ENCODE measurements around the gene RAD23A. TPM values are rescaled to one million over a fixed set of nuclear protein-coding genes. Genes with fewer than 3 reads are reported as not detected.

RAD23A gene
- total and polyA plus RNA-seq, 8 donors, result 65.3 to 118 (median 75.6) TPM

DNA sequence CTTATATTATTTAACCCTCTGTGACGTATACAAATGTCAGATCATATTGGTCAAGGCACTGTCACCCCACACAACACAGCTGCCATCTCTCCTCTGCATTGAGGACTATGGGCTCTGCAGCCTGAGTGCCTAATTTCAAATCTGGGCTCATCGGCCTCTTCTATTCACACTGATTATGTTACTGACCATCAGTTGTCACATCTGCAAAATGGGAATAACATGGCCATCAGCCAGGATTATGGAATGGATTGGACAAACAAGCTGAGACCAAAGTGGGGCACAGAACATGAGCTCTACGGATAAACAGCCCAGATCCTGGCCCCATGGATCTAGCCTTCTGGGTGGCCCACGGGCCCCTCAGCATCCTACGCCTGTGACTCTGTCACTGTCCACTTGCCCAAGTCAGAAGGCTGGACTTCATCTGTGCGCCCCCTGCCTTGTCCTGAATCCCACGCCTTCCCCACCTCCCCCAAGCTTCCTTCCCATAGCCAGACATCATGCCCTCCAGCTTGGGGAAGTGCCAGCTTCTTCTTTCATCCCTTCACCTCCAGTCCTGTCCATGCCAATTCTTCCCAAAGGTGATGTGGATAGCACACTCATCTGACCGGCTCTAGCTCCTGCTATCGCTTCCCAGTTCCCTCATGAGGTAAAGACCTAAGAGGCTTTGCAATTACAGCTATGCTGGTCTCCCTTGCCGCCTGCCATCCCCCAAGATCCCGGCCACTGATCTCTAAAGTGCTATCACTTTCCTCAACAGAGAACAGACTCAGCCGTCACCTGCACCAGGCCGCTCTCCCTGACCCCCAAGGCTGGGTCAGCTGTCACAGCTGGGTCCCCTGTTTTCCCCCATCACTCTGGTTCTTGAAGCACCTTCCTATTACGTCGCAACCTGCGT lies 13.0 kb upstream of the RAD23A start:
- TF ChIP-seq, protein P1, sequence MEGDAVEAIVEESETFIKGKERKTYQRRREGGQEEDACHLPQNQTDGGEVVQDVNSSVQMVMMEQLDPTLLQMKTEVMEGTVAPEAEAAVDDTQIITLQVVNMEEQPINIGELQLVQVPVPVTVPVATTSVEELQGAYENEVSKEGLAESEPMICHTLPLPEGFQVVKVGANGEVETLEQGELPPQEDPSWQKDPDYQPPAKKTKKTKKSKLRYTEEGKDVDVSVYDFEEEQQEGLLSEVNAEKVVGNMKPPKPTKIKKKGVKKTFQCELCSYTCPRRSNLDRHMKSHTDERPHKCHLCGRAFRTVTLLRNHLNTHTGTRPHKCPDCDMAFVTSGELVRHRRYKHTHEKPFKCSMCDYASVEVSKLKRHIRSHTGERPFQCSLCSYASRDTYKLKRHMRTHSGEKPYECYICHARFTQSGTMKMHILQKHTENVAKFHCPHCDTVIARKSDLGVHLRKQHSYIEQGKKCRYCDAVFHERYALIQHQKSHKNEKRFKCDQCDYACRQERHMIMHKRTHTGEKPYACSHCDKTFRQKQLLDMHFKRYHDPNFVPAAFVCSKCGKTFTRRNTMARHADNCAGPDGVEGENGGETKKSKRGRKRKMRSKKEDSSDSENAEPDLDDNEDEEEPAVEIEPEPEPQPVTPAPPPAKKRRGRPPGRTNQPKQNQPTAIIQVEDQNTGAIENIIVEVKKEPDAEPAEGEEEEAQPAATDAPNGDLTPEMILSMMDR (IDR thresholded peaks at IDR 0.05), result no peak
- Histone ChIP-seq H3K4me3 (peak overlapping the region; percentile 64 to 92), H3K9me3 (no peaks in the 10 kb centered on the region), H3K27ac (peak overlapping the region in 1 of 2 donors; percentile 83), H3K27me3 (no peaks in the 10 kb centered on the region), H3K36me3 (peaks cover 0 to 33% of the 10 kb centered on the region in 2 donors), H3K4me1 (peaks cover 12 to 40% of the 10 kb centered on the region in 2 donors)
- intact Hi-C loops (cut with DNase I), result no loop called here
- ATAC-seq (peak; percentile 2), DNase-seq (no peak)

DNA sequence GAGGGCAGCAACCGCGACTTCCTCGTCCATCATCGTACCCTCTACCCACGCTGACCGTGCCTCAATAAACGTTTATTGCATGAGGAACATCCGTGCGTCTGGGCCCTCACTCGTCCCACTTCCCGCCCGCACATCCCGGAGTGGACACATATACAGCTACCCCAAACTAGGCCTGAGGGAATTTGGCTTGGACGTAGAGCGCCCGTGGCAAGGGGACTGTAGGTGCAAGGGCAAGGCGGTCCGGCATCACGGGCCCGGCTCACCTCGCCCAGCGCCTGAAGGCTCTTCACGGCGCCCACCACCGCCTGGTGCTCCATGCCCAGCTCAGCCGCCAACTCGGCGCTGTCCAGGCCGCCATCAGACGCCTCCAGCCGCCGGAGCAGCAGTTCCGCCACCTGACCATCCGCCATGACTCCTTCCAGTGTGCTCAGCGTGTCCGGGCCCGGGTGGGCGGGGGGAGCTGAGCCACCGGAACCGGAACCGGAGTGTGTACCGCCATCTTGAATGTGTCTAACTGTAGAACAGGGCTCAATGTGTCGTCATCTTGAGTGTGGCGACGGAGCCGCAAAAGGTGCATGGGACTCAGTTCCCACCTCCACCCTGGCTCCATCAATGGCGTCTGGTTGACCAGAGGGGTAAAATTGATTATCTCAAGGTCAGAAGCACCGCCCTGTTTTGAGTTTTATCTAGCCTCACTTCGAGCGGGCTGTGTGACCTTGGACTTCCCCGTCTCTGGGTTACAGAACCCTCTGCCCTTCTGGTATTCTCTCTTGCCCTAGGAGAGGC lies 12.2 kb upstream of the RAD23A start, which contains the start of gene FARSA:
Gene FARSA (minus strand): TSS at position 425 of the 786 bp plus-strand sequence. CDS start 15 bp downstream, at position 410.
- H3K4me3 ChIP-seq, result peak within 1 kb of the TSS; percentile 64 to 92
- intact Hi-C loops (cut with DNase I), result no loop called here
- no peaks in the 10 kb centered on the region for H3K9me3 ChIP-seq
- H3K27me3 ChIP-seq, result no peaks in the 10 kb centered on the region
- peak; percentile 84 for ATAC-seq
- H3K4me1 ChIP-seq, result peaks cover 14 to 43% of the 10 kb centered on the region in 2 donors
- peak; percentile 85 to 96 (median 94) for DNase-seq
- H3K36me3 ChIP-seq, result peaks cover 0 to 24% of the 10 kb centered on the region in 2 donors
- TF ChIP-seq, protein P1 (IDR thresholded peaks at IDR 0.05), result no peak
- H3K27ac ChIP-seq, result peak within 1 kb of the TSS; percentile 65 to 83

DNA sequence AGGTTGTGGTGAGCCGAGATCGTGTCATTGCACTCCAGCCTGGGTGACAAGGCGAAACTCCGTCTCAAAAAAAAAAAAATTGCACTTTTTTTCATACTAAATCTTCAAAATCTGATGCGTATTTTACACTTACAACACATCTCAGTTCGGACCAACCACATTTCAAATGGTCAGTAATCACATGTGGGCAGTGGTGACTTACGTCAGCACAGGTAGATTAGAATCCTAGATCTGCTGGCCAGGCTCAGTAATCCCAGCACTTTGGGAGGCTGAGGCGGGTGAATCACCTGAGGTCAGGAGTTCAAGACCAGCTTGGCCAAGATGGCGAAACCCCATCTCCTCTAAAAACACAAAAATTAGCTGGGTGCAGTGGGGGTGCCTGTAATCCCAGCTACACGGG lies 10.6 kb upstream of the RAD23A start:
- Histone ChIP-seq H3K9me3 (no peaks in the 10 kb centered on the region), H3K4me1 (peaks cover 19 to 52% of the 10 kb centered on the region in 2 donors), H3K27ac (no peak overlapping the region), H3K27me3 (no peaks in the 10 kb centered on the region), H3K36me3 (peaks cover under 1 to 18% of the 10 kb centered on the region in 2 donors), H3K4me3 (no peak overlapping the region)
- intact Hi-C loops (cut with DNase I), result no loop called here
- no peak for ATAC-seq
- TF ChIP-seq, protein P1 (IDR thresholded peaks at IDR 0.05), result no peak
- no peak for DNase-seq

DNA sequence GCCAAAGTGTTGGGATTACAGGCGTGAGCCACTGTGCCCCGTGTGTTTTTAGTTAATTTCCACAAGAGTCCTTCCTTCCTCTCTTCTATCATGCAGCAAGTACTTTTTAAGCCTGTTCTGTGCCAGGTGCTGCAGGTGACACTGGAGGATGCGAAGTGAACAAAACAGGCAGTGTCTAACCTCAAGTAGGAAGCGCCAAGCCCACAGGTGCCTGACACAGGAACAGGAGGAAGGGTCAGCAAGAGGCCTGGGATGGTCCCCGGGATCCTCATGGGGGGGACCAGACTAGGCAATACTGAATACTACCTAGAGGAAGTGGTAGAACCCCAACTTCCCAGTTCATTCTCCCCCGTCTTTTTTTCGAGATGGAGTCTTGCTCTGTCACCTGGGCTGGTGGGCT lies 9.1 kb upstream of the RAD23A start:
- intact Hi-C loops (cut with DNase I), result no loop called here
- DNase-seq, result no peak
- no peak overlapping the region for H3K4me3 ChIP-seq
- H3K27ac ChIP-seq, result no peak overlapping the region
- no peaks in the 10 kb centered on the region for H3K9me3 ChIP-seq
- TF ChIP-seq, protein P1 (IDR thresholded peaks at IDR 0.05), result no peak
- H3K36me3 ChIP-seq, result peaks cover 4 to 25% of the 10 kb centered on the region in 2 donors
- no peaks in the 10 kb centered on the region for H3K27me3 ChIP-seq
- ATAC-seq, result no peak
- H3K4me1 ChIP-seq, result peaks cover 32 to 61% of the 10 kb centered on the region in 2 donors

Data from left lung (tissue), 10 donors.